Skeletal muscle cell (primary cell): ENCODE results near the gene SPAG16.
"Not testable (repeated sequence)": the region's sequence is repeated elsewhere in the genome, so short reads cannot be mapped to it uniquely, and the experiment has no call there.

Source experiments
- DNase-seq: peaks from one replicate; pipeline ENCODE4 v3.0.0-alpha.2; 2010; ENCODE audit warnings: low read depth
- H3K4me3 ChIP-seq: 2 replicates; pipeline ENCODE4 v1.5.1; 2011; ENCODE audit warnings: low read depth, mild to moderate bottlenecking, control low read depth, low read length, moderate library complexity

Gene SPAG16

DNA sequence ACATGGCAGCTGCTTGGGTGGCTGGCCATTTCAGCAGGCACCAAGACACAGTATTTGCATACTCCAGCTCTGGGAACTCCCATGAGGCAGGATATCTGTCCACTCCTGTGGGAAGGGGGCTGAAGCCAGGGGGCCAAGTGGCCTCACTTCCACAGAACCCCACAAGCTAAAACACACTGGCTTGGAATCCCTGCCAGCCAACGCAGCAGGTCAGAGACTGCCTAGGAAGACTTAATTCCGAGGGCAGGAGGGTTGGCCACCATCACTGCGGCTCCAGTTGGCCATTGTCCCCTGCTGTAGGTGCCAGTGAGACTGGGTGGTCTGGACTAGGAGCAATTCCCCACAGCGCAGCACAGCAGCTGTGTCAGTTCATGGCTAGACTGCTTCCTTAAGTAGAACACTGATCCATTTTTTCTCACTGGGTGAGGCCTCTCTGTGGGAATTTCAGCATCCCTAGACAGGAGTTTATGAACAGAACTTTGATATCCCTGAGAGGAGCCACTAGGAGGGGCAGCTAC lies 52.0 kb downstream of the SPAG16 start:
- DNase-seq = no peak

DNA sequence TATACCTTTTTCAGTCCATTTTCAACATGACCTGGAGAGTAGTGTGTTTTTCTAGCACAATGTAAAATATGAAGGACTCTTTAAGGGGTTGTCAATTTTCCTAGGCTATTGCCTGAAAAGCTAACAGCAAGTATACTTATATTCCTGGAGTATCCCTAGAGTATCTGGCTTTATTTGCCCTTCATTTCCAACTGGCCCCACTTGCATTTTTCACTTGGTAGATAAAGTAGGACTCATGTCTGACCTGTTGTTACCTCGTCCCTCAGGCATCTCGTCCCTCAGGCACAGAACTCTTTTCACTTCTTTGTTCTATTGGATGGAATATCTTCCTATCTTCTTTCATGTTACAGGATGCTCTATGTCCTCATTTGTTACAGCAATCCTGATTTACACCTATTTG lies 69.2 kb downstream of the SPAG16 start:
- no peak overlapping the region for H3K4me3 ChIP-seq
- no peak for DNase-seq

More for the DNA sequence above, 52.0 kb downstream of the SPAG16 start:
- H3K4me3 ChIP-seq = no peak overlapping the region

DNA sequence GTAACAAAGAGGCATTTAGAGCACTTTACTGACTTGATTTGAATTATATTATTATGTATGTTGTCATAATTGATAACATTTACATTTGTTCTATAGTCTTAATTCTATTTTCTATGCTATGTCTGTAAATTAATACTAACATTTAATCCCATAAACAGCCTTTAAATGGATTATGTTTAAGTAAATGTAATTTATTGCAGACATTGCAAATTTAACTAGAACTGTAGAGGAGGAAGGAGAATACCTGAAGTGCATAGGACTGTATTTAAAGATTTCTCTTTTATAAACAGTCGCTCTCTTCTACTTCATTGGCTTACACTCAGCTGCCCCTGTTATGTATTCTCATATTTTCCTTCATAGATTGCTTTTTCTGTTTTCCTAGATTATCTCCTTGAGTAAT lies 92.4 kb downstream of the SPAG16 start:
- no peak overlapping the region for H3K4me3 ChIP-seq
- no peak for DNase-seq

DNA sequence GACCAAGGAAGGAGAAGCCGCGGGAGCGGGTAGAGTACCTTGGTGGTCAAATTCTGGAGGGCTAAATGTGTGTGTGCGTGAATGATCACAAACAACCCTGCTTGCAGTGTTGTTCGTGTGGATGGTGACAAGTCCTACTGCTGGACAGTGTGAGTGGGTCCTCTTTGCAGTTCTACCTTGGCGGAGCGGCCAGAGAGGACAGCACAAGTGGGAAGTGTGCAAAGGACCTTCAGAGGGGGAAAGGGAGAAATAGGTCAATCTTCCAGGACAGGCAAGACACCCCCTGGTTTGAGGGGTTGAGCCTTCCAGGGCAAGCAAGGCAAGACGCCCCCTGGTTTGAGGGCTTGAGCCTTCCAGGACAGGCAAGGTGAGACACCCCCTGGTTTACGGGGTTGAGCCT lies 122.8 kb downstream of the SPAG16 start:
- not testable (repeated sequence) for DNase-seq

DNA sequence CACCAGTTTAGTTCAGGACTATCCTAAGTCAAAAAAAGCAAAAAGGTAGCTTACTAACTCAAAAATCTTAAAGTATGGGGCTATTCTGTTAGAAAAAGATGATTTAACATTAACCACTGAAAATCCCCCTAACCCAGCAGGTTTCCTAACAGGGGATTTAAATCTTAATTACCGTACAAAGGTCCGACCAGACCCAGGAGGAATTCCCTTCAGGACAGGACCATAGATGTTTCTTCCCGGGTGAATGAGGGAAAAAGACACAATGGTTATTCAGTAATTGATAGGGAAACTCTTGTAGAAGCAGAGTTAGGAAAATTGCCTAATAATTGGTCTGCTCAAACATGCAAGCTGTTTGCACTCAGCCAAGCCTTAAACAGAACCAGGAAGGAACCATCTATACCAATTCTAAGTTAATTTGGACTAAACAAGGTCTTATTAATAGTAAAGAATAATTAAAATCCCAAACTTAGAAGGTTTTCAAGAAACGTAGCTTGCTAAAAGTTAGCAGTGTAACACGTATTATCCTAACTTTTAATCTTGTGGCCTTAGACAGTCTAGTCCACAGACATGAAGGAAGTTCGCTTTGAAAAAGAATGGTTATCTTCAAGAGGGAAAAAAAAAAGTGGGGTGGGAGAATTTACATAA lies 124.3 kb downstream of the SPAG16 start:
- not testable (repeated sequence) for DNase-seq, H3K4me3 ChIP-seq

More for the DNA sequence above, 122.8 kb downstream of the SPAG16 start:
- H3K4me3 ChIP-seq = not testable (repeated sequence)

DNA sequence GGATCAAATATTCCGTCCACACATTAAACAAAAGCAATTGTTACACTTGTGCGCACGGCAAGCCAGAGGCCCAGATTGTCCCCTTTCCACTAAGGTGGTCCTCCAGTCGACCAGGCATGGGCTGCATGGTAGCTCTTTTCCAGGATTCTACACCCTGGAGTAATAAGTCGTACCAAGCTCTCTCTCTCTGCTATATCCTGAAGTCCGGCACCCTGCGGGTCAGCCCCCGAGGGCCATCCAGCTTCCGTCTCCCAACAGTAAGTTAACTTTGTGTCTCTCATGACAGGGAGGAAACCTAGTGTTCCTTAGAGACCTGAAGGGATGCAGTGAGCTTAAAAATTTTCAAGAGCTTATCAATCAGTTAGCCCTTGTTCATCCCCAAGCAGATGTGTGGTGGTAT lies 126.4 kb downstream of the SPAG16 start:
- DNase-seq, H3K4me3 ChIP-seq: not testable (repeated sequence)

DNA sequence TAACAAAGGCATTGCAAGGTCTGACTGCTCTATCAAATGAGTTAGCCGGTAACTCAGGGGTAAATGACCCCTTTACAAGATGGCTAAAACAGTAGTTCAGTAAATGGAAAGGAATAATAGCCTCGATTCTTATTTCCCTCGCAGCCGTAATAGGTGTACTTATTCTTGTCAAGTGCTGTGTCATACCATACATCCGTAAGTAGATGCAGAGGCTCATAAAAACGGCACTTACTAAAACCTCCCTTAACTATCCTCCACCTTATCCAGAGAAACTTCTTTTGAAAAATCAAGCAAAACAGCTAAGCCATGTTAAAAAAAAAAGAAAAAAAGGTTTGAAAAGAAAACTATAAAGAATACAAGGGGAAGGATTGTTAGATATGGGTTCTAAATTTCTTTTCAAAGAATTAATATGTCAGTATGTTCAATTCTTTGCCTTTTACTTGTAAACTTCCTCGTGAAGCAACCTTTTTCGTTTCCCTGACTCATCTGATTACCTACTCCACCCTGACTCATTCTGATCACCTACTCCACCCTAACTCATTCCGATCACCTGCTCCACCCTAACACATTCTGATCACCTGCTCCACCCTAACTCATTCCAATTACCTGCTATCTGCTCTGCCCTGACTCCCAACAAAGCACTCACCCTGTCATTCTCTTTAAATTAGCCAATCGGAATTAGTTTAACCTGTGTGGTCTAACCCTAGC lies 127.5 kb downstream of the SPAG16 start:
- H3K4me3 ChIP-seq = no peak overlapping the region
- no peak for DNase-seq

DNA sequence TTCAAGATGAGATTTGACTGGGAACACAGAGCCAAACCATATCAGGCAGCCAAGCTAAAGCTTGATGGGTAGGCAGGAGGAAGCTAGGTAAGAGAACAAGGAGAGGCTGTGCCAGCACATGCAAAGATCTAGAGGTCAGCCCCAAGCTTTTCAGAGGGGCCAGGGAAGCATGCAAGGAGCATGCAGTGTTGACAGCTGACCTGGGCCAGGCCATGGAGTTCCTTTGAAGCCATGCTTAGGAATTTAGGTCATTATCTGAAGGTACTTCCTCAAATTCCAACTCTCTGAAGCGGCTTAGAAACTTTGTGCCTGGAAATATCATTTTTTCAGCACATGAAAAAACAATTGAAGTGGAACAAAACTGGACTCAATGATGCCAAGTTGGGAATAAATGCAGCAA lies 130.8 kb downstream of the SPAG16 start:
- DNase-seq = no peak
- H3K4me3 ChIP-seq = no peak overlapping the region

DNA sequence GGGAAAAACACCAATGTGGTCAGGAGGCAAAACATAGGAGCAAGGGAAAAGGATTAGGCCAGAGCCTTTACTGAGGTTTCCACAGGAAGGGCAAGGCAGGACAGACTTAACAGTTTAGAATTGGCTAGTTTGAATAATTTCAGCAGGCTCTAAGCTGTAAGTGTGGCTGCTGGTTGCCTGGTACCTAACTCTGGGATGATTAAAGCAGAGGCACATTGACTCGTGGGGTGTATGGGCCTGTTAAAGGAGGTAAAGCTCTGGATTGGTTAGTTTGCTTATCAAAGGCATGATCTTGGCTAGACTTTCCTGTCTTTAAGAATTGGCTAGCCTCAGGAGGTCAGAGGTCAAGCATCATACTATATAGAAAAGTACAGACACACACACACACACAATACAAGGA lies 132.6 kb downstream of the SPAG16 start:
- DNase-seq = no peak
- no peak overlapping the region for H3K4me3 ChIP-seq

DNA sequence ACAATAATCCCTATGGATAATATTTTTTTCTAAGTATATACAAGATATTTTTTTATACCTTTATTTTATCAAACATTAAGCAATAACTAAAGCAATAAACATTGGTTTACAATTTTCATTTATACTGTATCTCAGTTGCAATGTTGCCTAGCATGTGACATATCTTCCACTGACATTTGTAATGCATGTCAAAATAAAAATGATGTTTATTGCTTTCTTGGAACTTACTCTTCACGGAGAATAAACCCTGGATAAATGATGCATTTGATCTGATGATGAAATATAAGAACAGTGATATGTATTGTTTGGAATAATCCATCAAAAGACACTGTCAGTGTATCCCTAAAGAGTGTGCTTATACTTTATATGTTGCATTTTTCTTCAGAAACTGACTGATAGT lies 135.7 kb downstream of the SPAG16 start:
- no peak for DNase-seq
- no peak overlapping the region for H3K4me3 ChIP-seq

DNA sequence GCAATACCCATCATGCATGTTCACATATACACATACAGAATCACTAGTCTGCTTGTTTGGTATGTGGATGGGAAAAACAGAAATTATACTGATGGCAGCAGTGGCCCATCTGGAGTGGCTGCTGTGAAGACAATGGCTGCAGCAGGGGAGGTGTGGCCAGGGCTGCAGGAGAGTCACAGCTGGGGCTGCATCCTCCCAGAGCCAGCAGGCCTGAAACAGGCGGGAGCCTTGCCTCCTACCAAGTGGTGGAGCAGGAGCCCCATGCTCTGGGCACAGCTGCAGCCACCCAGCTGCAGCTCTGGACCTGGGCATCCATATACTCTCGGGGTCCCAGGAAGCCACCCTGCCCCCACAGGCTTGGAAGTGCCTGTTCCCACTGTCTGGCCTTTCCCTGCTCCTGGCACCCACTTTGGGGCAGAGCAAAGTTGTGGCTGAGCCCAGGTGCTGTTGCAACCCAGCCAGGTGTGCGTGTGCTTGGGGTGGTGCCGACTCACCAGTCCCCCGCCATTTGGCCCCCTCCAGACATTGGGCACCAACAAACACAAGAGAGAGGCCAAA lies 136.6 kb downstream of the SPAG16 start:
- no peak for DNase-seq

DNA sequence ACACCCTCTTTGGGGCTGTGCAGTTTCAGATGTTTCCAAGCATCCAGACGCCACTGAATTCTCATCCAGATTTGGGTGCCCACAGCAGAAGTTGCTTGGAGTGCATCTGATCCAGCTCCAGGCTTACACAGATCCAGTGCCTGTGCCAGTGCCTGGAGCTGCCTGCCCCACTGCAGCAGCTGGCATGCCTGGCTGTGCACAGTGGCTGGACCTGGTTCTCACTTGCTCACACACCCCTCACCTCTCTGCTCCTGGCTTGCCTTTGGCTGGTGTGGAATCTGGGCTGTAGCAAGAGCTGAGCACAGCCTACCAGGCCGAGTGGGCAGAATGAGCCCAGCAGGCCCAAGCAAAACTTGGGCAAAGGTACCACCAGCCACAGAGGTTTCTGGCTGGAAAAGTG lies 137.9 kb downstream of the SPAG16 start:
- no peak overlapping the region for H3K4me3 ChIP-seq
- DNase-seq = no peak

More for the DNA sequence above, 136.6 kb downstream of the SPAG16 start:
- no peak overlapping the region for H3K4me3 ChIP-seq

DNA sequence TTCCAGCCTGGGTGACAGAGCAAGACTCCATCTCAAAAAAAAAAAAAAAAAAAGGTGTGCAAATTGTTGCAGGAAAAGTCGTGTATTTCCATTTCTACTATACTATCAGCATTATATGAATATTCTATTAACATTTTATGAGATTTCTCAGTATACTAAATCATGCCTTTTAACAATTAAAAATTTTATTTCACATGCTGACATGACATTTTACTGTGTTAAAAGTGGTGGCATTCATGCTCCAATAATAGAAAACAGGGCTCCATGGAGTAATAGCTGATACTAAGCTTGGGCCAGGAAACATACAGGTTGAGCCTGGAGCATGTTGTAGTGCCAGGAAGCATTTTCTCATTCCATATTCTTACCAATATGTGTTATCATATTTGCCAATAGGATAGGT lies 141.4 kb downstream of the SPAG16 start:
- no peak for DNase-seq
- H3K4me3 ChIP-seq = no peak overlapping the region

DNA sequence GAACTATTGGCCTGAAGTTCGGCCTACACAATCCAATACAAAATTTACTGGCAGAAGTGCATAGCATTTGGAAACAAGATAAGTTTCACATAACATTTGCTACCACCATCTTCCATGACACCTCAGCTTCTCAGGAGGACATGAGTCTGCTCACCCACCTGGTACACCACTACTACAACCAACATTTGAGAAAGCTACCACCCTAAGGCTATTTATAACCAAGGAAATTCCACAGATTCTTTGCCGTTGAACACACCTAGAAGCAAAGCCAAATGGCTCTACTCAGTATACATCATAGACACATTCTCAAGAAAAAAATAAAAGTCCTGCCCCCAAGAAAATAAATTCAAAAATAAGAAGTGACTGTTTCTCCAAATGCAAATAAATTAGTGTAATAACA lies 145.3 kb downstream of the SPAG16 start:
- H3K4me3 ChIP-seq = no peak overlapping the region
- no peak for DNase-seq

DNA sequence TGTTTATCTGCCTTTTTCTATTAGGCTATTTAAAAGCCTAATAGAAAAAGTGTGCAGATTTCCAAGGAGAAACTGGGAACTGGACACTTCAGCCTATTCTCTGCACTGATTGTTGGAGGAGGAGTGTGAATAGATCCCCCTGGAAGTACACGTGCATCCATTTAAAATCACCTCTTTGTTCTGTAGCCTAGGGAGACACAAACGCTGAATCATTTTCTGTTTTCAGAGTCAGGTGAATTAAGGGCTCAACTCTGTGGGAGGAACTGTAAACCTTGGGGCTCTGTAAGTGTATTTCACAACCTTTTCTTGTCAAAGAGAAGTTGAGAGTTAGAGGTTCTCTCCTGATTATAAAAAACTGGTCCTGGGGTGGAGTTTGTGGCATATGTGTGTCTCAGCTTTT lies 159.7 kb downstream of the SPAG16 start:
- no peak for DNase-seq
- no peak overlapping the region for H3K4me3 ChIP-seq

DNA sequence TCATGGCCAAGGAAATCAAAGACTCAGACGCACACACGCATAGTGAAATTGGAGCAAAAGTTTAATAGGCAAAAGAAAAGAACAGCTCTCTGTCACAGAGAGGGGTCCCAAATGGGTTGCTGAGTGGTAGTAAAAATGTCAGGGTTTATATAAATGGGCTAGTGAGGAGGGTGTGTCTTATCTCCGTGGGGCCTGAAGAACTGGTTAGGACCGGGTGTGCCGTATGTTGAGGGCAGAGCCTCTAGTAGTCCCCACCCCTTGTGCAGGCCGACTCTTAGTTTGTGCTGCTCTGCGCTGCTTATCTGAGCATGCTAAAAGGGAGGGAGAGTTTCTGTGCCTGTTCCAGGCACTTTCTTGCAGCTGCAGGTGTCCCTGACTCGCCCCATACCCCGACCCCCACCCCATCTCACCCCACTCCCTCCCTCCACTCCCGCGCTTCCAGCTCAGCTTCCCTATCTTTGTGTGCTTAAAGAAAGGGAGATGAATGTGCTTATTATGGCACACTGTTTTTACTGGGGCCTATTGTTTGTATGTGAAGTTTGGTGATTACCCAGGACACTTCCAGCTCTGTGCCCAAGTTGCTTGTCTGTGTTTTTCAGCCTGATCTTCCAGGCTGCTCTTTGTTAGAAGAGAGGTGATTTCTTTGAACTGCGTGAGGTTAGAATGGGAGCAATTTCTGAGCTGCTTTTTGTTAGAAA lies 167.4 kb downstream of the SPAG16 start:
- H3K4me3 ChIP-seq = no peak overlapping the region
- DNase-seq = no peak

DNA sequence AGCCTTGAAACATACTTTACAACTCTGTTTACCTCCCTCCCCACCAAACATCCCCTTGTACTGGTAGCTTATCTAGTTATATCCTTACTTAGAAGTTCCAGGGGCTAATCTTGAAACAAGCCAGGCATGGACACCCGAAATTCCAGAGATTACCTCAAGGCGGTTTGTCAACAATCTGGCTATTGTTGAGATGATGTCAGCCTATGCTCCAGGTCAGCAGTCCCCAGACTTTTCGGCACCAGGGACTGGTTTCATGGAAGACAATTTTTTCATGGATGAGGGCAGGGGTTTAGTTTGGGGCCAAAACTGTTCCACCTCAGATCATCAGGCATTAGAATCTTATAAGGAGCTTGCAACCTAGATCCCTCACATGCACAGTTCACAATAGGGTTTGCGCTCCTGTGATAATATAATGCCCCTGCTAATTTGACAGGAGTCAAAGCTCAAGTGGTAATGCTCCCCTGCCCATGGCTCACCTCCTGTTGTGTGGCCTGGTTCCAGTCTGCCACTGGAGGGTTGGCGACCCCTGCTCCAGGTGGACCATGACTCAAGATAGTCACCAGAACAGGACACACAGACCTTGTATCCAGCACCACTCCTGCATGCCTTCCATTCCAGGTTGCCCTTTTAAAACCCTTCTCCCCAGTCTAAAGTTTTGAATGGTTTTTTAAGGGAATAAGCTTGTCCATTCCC lies 171.2 kb downstream of the SPAG16 start:
- no peak overlapping the region for H3K4me3 ChIP-seq
- no peak for DNase-seq

DNA sequence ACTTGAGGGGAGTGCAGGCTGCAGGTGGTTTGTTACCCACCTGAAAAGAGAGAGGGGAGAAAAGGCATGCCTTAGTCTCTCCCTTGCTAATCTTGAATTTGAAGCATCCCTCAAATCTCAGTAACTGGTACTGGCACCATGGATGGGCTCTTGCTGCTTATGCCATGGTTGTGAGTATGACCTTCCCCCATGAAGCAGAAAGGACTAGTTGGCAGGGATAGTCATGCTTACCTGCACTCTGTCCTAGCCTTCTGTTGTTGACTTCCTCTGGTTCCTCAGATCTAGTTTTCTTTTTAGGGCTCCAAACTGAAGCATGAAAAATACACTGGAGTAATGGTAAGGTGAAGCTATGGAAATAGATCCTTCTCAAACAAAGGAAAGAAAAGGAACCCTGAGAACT lies 191.2 kb downstream of the SPAG16 start:
- DNase-seq = no peak
- H3K4me3 ChIP-seq = no peak overlapping the region

DNA sequence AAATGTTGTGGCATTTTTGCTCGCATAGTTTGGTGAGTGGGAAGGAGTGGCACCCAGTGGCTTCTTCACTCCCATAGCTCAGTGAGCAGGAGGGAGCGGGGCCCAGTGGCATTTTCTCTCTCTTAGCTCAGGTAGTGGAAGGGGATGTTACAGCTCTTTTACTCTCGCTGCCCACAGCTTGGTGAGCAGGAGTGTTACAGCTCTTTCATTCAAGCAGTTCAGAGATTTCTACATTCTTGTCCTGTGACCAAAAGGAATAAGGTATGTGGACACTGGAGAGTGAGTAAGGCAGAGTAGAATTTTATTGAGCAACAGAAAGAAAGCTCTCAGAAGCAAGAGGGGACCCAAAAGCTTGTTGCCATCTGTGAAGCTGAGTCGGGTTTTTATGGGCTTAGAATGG lies 192.4 kb downstream of the SPAG16 start:
- no peak overlapping the region for H3K4me3 ChIP-seq
- no peak for DNase-seq

DNA sequence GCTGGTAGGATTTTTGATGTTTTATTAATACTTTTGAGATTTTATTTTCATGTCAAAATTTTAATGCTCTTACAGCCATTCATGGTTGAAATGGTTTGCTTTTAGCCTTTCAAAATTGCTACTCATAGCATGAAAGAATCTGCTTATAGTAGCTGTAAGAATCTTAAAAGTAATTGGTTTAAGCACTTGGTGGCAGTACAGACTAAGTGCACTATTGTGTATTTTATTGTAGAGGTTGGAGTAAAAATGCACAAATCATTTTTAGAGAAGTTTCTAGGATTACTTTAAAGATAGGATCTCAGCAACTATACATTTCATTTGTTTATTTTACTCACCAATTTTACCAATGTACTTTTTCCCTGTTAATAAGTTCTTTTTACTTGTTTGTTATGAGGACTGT lies 205.8 kb downstream of the SPAG16 start:
- no peak overlapping the region for H3K4me3 ChIP-seq
- DNase-seq = no peak
